Neural progenitor cell (in vitro differentiated cells): ENCODE results near the gene SAMD8. TPM values are rescaled to one million over a fixed set of nuclear protein-coding genes. Genes with fewer than 3 reads are reported as not detected.

Experiments used
- DNase-seq: peaks from one replicate; pipeline ENCODE4 v3.0.0-alpha.2; 2016; ENCODE audit warnings: low spot score
- H2AFZ ChIP-seq: fragments of 200-600 bp; sonication (generic); replicated peaks from 2 replicates; pipeline ENCODE4 v1.6.1; 2016; ENCODE audit warnings: antibody characterized with exemption
- H3F3A ChIP-seq: fragments of 200-600 bp; sonication (generic); 2 replicates; pipeline ENCODE4 v1.6.1; 2016; ENCODE audit warnings: antibody characterized with exemption, low read depth
- H3K27ac ChIP-seq: fragments of 200-600 bp; sonication (generic); 2 replicates; pipeline ENCODE4 v1.5.1; 2016; ENCODE audit warnings: mild to moderate bottlenecking
- H3K27me3 ChIP-seq: fragments of 200-600 bp; sonication (generic); 2 replicates; pipeline ENCODE4 v1.6.1; 2016; ENCODE audit warnings: mild to moderate bottlenecking, moderate library complexity
- H3K36me3 ChIP-seq: fragments of 200-600 bp; sonication (generic); 2 replicates; pipeline ENCODE4 v1.5.1; 2016
- H3K4me1 ChIP-seq: fragments of 200-600 bp; sonication (generic); 2 replicates; pipeline ENCODE4 v1.6.1; 2016; ENCODE audit warnings: mixed run types
- H3K4me2 ChIP-seq: fragments of 200-600 bp; sonication (generic); 2 replicates; pipeline ENCODE4 v1.6.1; 2016
- H3K4me3 ChIP-seq: fragments of 200-600 bp; sonication (generic); 2 replicates; pipeline ENCODE4 v1.5.1; 2016
- H3K79me2 ChIP-seq: fragments of 200-600 bp; sonication (generic); 2 replicates; pipeline ENCODE4 v1.6.1; 2016; ENCODE audit warnings: low read depth
- H3K9ac ChIP-seq: fragments of 200-600 bp; sonication (generic); 2 replicates; pipeline ENCODE4 v1.6.1; 2016
- H3K9me3 ChIP-seq: fragments of 200-600 bp; sonication (generic); 2 replicates; pipeline ENCODE4 v1.5.1; 2016; ENCODE audit warnings: low read depth
- H4K20me1 ChIP-seq: fragments of 200-600 bp; sonication (generic); 2 replicates; pipeline ENCODE4 v1.6.1; 2016; ENCODE audit warnings: low read depth
- H3K27ac Mint-ChIP-seq: 3 replicates; pipeline ENCODE4 v1.8.0; 2021; ENCODE audit warnings: mixed read lengths
- H3K27me3 Mint-ChIP-seq: 2 replicates; pipeline ENCODE4 v1.8.0; 2022; ENCODE audit warnings: low read depth, mild to moderate bottlenecking, inconsistent platforms, moderate library complexity, mixed read lengths; ENCODE audit not compliant: insufficient read depth
- H3K36me3 Mint-ChIP-seq: 3 replicates; pipeline ENCODE4 v1.8.0; 2021; ENCODE audit warnings: mixed read lengths
- H3K4me1 Mint-ChIP-seq: 3 replicates; pipeline ENCODE4 v1.8.0; 2021; ENCODE audit warnings: mixed read lengths
- H3K4me3 Mint-ChIP-seq: 3 replicates; pipeline ENCODE4 v1.8.0; 2021; ENCODE audit warnings: mild to moderate bottlenecking, moderate library complexity, mixed read lengths
- H3K9me3 Mint-ChIP-seq: 3 replicates; pipeline ENCODE4 v1.8.0; 2020; ENCODE audit warnings: mixed read lengths
- EZH2 ChIP-seq: fragments of 200-600 bp; sonication (generic); IDR thresholded peaks from 2 replicates; pipeline ENCODE4 v1.6.1; 2017; ENCODE audit warnings: antibody characterized with exemption, mild to moderate bottlenecking, moderate library complexity
- EZH2phosphoT487 ChIP-seq: fragments of 200-600 bp; sonication (generic); IDR thresholded peaks from 2 replicates; pipeline ENCODE4 v1.6.1; 2017; ENCODE audit warnings: antibody characterized with exemption
- total RNA-seq: library from RNA; depleted of rRNA; stranded (reverse); fragments of >200 nt; gene quantifications from 2 replicates; pipeline ENCODE4 v1.2.3, GENCODE V29; 2015; ENCODE audit warnings: low replicate concordance
- TF ChIP-seq, protein P1 (sequence below): fragments of 200-600 bp; sonication (generic); IDR thresholded peaks from 2 replicates; pipeline ENCODE4 v1.5.1; 2017; ENCODE audit warnings: antibody characterized with exemption, mild to moderate bottlenecking

Gene SAMD8
- total RNA-seq, 1 donor from 2014 or later: 39.5 TPM

DNA sequence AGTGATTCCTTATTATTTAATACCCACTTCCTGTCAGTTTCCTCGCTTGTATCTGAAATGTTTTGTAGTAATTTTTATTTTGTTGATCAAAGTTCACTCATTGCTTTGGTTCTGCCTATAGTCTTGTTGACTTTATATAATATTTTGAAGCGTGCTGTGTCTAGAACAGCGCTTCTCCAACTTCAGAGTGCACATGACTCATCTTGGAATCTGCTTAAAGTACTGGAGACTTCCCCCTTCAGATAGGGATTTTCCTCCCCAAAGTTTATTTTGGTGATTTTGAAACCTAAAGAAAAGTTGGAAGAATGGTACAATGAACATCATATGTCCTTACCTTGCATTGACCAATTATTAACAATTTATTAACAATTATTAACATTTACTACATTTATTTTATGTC is 118.5 kb downstream of the SAMD8 start:
- no peak overlapping the region for H3K4me3 ChIP-seq
- no peak overlapping the region for H3K27ac ChIP-seq
- H3K36me3 Mint-ChIP-seq: peaks cover 25% of the 10 kb centered on the region
- no peak overlapping the region for H3K9ac ChIP-seq
- H3K9me3 Mint-ChIP-seq: no peaks in the 10 kb centered on the region
- TF ChIP-seq, protein P1, sequence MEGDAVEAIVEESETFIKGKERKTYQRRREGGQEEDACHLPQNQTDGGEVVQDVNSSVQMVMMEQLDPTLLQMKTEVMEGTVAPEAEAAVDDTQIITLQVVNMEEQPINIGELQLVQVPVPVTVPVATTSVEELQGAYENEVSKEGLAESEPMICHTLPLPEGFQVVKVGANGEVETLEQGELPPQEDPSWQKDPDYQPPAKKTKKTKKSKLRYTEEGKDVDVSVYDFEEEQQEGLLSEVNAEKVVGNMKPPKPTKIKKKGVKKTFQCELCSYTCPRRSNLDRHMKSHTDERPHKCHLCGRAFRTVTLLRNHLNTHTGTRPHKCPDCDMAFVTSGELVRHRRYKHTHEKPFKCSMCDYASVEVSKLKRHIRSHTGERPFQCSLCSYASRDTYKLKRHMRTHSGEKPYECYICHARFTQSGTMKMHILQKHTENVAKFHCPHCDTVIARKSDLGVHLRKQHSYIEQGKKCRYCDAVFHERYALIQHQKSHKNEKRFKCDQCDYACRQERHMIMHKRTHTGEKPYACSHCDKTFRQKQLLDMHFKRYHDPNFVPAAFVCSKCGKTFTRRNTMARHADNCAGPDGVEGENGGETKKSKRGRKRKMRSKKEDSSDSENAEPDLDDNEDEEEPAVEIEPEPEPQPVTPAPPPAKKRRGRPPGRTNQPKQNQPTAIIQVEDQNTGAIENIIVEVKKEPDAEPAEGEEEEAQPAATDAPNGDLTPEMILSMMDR: no peak
- TF ChIP-seq EZH2: no peak
- TF ChIP-seq EZH2phosphoT487: no peak
- no peaks in the 10 kb centered on the region for H3K9me3 ChIP-seq
- H4K20me1 ChIP-seq: peaks cover 59% of the 10 kb centered on the region
- no peak overlapping the region for H2AFZ ChIP-seq
- H3K4me1 Mint-ChIP-seq: peaks cover 27% of the 10 kb centered on the region
- peaks cover 21% of the 10 kb centered on the region for H3K4me1 ChIP-seq
- H3K4me2 ChIP-seq: no peak overlapping the region
- DNase-seq: no peak
- H3K4me3 Mint-ChIP-seq: no peak overlapping the region
- peaks cover 1% of the 10 kb centered on the region for H3K27me3 ChIP-seq
- H3K79me2 ChIP-seq: peaks cover 41% of the 10 kb centered on the region
- peaks cover 6% of the 10 kb centered on the region for H3K36me3 ChIP-seq
- peaks cover 4% of the 10 kb centered on the region for H3K27me3 Mint-ChIP-seq
- H3K27ac Mint-ChIP-seq: no peak overlapping the region
- H3F3A ChIP-seq: peaks cover 87% of the 10 kb centered on the region

DNA sequence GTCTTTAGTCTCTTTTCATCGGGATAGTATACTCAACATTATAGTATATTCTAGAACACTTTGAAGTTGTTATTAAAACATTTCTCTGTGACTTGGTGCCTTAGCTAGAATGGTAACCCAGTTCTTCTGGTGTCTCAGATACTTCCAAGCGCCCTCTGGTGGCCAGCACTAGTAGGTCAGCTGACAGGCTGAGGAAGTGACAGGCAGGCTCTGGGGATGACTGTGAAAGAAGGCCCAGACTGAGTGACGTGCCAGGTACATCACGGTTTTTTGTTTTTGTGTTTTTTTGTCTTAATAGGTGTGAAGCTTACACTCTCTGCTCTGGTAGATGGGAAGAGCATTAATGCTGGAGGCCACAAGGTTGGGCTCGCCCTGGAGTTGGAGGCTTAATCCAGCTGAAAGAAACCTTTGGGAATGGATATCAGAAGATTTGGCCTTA is 119.2 kb downstream of the SAMD8 start:
- H3K36me3 ChIP-seq: peaks cover 6% of the 10 kb centered on the region
- H3K27me3 ChIP-seq: peaks cover 7% of the 10 kb centered on the region
- Mint-ChIP-seq H3K4me1 (peaks cover 20% of the 10 kb centered on the region), H3K36me3 (peaks cover 20% of the 10 kb centered on the region), H3K27ac (no peak overlapping the region), H3K27me3 (peaks cover 4% of the 10 kb centered on the region), H3K9me3 (no peaks in the 10 kb centered on the region), H3K4me3 (peak overlapping the region; percentile 11)
- H3K4me3 ChIP-seq: no peak overlapping the region
- H3K4me1 ChIP-seq: peaks cover 15% of the 10 kb centered on the region
- peak; percentile 91 for DNase-seq
- H3K4me2 ChIP-seq: no peak overlapping the region
- no peak overlapping the region for H3K27ac ChIP-seq
- peaks cover 52% of the 10 kb centered on the region for H4K20me1 ChIP-seq
- H2AFZ ChIP-seq: no peak overlapping the region
- peaks cover 35% of the 10 kb centered on the region for H3K79me2 ChIP-seq
- peaks cover 87% of the 10 kb centered on the region for H3F3A ChIP-seq
- H3K9me3 ChIP-seq: no peaks in the 10 kb centered on the region
- TF ChIP-seq, protein P1: peak; percentile 97
- no peak for TF ChIP-seq EZH2phosphoT487
- H3K9ac ChIP-seq: no peak overlapping the region

Other genes with a start within 250 kb of the SAMD8 start
- gene VDAC2, start 99.1 kb downstream of the SAMD8 start, total RNA-seq: 163 and 341 TPM in 2 replicates
- 2.1 and 5.3 TPM in 2 replicates for gene COMTD1, start 124.3 kb downstream of the SAMD8 start, total RNA-seq